MV-4-11 (cell line): ENCODE data around the gene SCARF2.
"Not testable (repeated sequence)": the region's sequence is repeated elsewhere in the genome, so short reads cannot be mapped to it uniquely, and the experiment has no call there.

Source experiments
- DNase-seq: peaks from one replicate; lab custom pipeline; 2025; lab: John Stamatoyannopoulos, UW

SCARF2 gene

DNA sequence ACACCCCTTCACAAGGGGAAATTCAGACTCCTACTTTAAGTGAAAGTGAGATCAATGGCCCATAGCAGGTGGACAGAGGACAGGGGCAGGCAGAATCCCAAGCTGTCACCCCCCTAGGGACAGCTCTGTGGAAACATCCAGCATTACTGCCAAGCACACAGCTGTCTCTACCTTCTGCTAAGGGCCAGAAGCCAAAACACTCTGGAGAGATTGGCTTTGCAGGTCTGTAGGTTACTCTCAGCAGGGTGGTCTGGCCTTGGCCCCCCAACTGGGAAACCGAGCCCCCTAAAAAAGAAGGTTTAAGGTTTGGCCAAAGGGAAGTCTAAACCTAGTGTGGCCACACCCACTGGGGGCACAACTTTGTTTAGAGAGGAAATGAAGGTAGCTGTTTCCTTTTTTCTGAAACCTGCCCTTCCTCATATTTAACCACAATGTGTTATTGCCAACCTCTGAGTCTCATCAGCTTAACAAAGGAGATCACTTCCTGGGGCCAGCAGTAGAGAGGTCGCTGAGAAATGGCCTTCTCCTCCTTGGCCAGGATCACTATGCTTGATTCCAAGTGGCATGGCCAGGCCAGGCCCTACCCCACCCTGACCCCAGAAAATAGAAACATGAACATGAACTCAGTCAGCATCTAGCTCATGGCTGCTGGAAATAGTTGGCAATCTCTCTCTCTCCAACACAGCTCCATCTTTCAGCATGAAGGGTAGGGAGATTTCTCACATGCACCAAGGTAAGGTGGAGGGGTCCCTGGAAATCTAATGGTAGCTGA is 25.9 kb upstream of the SCARF2 start:
- peak; percentile 85 for DNase-seq

DNA sequence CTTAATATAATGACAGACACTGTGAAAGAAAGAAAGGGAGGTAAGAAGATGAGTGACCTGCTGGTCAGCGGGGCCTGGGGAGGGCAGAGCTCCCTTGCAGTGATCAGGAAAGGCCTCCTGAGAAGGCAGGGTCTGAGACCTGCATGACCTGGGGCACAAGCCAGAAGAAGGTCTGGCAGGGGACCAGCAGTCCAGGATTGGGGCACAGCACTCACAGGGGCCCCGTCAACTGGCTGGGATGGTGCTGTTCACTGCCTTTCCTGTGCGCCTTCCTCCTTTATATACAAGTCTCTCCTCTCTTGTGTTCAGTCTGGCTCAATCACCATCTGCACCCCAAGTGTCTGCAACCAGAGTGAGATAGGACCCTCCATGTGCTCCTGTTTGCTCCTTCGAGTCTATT is 22.2 kb upstream of the SCARF2 start:
- DNase-seq = no peak

DNA sequence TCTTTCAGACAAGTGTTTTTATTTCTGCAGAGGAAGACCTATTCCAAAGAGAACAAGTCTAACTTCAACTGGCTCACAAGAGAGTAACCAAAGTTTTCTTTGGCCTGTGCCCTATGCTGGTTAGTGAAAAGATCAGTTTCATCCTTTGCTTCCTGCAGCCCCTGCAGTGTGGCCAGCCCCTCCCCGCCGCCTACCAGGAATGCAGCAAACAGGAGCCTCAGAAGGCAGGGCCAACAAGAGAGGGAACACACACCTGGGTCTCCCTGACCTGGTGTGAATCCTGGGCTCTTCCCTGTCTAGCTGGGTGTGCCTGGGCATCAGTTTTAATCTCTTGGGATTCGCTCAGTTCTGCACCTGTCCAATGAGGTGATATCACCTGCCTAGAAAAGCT is 21.5 kb upstream of the SCARF2 start:
- no peak for DNase-seq

DNA sequence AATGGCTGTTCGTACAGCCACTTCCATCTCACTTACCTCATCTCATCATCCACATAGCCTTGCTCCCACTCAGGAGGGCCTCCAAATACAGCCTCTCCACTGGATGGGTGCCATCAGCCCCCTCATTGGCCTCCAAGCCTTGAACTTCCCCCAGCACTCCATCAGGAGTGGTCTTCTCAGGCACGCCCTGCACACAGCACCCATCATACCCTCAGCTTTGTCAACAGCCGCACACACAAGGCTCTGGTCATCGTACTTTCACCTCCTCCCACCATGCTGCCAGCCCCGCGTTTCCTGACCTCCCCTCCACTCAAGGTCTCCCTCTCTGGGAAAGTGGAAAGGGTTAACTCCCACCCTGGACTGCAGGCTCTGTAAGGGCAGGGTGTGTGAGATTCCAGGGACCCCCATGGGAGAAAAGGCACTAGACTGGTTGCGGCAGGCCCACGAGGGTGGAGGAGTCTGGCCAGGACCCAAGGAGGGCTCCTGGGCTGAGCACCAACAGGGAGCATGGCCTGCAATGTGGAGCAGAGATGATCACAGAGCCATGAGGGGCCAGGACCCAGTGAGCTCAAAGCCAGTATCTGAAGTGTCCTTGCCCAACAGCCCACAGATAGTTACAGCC is 21.0 kb upstream of the SCARF2 start:
- no peak for DNase-seq

DNA sequence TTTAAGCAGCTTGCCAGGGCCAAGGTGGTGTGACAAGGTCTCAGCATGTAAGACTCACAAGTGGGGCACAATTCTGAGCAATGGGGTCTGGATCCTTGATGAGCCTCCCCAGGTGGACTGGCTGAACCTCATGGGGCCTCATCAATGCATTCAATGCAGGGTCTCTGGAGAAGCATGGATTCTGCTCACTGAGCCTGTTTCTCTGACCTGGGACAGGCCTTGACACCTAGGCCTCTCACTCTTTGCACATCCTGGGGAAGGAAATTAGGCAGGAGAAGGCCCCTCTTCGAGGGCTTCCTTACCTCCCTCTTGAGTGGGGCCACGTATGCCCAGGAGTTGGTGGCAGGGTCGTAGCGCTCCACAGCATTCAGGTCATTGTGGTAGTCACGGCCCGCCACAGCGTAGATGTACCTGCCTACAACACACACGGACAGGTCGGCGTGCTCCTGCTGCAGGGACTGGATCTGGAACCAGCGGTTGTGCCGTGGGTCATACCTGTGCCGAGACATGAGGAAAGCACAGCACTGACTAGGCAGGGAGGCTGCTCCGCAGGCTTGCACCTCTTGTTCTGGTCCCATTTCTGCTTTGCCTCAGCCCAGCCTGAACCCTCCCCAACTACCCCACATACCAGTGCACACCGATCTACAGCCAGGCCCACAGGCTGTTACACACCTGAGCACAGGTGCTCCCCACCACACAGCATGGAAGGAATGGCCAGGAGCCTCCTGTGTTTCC is 20.0 kb upstream of the SCARF2 start:
- DNase-seq = no peak

DNA sequence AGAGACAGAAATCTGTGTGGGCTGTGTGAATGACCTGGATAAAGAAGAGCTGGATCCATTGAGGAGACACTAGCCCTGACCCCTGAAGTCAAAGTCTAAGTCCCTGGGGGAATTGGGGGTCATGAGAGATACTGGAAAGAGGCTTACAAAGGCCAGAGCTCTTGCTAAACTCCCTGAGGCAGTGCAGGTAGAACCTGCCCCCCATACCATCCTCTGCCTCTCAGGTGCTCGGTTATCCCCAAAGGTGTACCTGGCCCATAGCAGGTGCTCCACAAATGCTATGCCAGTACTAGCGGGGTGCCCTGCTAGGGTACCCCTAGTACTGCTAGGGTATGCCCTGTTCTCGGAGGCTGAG is 19.1 kb upstream of the SCARF2 start:
- DNase-seq = no peak

DNA sequence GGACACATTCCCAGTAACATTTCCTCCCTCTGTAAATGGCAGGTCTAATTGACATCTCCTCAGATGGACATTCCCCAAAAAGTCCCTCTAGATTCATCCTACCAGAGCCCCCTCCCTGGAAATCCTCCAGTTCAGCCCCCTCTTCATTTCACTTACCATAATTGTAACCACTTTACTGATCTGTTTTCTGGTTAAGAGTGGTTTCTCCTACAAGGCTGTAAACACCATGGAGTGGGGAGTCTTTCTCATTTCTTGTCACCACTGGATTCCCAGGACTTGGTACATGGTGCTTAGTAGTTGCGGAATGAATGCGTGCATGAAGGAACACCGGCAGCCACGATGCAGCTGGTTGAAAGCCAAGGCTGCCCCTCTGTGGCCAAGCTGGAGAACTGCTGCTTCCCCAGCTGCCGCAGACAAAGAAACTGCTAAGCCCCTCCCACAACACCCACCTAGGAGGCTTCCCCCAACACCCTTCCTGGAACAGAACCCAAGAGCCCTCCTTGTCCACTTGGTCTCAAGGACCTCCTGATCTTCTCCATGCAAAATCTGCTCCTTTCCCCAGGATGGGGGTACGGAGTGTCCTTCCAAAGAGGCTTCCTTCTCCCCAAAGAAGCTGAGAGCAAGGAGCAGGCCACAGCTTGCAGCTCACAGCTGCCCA is 18.6 kb upstream of the SCARF2 start:
- peak; percentile 71 for DNase-seq

DNA sequence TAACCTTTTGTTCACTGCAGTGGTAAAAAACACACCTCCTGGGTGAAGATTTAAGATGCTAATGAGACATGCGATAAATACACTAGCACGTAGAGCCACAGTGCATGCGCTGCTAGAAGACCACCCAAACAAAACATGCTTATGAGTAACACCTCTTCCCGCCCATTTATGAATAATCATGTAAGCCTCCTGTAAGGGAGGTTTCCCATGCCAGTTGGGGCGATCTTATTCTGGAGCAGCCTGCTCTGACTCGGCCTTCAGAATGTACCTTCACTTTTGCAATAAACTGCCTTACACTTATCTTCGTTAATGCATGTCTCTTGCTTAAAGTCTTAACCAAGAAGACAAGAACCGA is 18.1 kb upstream of the SCARF2 start:
- no peak for DNase-seq

DNA sequence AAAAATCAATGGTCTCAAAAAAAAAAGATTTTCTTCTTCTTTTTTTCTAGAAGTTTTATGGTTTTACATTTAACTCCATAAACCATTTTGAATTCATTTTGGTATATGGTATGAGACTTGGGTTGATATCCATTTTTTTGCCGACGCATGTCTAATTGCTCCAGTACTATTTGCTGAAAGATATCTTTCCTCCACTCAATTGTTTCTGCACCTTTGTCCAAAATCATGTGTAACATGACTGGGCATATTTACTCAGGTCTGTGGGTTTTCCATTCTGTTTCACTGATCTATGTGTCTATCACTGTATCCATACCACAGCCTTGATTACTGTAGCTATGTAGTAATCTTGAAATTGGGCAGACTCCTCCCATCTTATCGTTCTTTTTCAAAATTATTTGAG is 15.6 kb upstream of the SCARF2 start:
- no peak for DNase-seq

DNA sequence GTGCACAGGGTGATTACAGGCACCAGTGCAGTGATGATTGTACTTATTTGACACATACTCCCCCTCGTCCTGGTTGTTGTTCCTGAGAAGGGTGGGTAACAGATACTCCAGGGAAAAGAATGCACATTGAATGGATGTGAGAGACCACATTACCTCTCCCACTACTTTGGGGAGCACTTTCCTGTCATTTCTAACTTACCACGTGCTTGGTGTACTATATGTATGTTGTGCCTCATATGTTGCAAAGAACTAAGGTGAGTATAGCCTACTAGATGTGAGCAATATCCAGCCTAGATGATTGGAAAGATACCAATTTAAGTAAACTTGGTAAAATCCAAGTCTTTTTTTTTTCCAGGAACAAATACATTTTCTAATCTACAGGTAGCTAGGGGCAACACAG is 14.3 kb upstream of the SCARF2 start:
- DNase-seq = no peak

DNA sequence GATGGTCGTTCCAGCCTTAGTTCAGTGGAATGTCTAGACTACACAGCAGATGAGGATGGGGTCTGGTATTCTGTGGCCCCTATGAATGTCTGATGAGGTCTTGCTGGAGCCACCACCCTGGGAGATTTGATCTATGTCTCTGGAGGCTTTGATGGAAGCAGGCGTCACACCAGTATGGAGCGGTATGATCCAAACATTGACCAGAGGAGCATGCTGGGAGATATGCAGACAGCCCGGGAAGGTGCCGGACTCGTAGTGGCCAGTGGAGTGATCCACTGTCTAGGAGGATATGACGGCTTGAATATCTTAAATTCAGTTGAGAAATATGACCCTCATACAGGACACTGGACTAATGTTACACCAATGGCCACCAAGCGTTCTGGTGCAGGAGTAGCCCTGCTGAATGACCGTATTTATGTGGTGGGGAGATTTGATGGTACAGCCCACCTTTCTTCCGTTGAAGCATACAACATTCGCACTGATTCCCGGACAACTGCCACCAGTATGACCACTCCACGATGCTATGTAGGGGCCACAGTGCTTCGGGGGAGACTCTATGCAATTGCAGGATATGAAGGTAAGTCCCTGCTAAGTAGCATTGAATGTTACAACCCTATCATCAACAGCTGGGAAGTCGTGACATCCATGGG is 13.6 kb upstream of the SCARF2 start:
- DNase-seq = not testable (repeated sequence)

DNA sequence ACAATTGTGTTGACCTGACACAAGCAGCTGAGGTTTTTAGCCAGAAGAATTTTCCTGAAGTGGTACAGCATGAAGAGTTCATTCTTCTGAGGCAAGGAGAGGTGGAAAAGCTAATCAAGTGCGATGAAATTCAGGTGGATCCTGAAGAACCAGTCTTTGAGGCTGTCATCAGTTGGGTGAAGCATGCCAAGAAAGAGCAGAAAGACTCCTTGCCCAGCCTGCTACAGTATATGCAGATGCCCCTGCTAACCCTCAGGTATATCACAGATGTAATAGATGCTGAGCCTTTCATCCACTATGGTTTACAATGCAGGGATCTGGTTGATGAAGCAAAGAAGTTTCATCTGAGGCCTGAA is 12.9 kb upstream of the SCARF2 start:
- DNase-seq = no peak

DNA sequence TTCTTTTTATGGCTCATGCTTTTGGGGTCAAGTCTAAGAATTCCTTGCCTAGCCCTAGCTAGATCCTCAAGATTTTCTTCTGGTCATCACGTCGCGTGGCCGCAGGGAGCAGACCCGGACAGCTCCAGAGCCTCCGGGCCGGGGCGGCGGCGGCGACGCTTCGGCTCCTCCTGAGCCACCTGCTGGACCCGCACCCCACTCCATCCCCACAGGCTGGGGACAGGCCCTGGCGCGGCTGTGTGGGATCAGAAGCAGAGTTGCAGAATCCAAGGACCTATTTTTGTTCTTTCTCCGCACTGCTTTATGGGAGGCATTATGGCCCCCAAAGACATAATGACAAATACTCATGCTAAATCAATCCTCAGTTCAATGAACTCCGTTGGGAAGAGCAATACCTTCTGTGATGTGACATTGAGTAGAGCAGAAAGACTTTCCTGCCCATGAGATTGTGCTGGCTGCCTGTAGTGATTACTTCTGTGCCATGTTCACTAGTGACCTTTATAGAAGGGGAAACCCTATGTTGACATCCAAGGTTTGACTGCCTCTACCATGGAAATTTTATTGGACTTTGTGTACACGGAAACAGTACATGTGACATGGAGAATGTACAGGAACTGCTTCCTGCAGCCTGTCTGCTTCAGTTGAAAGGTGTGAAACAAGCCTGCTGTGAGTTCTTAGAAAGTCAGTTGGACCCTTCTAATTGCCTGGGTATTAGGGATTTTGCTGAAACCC is 12.4 kb upstream of the SCARF2 start:
- DNase-seq = no peak

DNA sequence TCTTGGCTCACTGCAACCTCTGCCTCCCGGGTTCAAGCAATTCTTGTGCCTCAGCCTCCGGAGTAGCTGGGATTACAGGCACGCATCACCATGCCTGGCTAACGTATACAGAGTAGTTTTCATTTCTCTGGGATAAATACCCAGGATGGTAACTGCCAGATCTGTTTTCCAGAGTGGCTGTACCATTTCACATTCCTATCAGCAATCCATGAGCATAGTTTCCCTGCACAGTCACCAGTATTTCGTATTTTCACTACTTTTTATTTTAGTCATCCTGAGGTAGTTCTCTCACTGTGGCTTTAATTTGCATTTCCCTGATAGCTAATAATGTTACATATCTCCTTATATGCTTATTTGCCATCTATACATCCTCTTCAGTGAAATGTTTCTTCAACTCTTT is 11.0 kb upstream of the SCARF2 start:
- DNase-seq = no peak

DNA sequence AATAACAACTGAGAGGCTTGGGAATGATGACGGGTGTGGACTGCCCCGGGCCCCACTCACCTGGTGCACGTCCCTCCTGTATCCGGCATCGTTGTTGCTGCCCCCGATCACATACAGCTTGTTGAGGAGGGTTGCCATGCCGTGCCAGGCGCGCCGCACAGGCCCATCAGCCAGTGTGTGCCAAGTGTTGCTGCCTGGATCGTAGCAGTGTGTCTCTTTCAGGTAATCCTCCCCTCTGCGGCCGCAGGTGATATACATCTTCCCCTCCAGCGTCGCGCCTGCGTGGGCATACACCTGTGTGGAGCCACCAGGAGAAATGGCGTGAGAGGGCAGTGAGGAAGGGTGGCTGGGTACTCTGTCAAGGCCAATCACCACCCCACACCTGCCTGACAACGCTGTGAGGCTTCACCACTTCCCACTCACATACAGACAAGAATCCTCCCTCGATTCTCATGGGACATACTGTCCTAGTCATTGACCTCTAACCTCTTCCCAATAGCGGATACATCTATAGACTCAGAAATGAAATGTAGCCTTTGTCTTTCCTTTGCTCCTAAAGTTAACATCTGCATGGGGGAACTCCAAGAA is 8.9 kb upstream of the SCARF2 start:
- DNase-seq = no peak

DNA sequence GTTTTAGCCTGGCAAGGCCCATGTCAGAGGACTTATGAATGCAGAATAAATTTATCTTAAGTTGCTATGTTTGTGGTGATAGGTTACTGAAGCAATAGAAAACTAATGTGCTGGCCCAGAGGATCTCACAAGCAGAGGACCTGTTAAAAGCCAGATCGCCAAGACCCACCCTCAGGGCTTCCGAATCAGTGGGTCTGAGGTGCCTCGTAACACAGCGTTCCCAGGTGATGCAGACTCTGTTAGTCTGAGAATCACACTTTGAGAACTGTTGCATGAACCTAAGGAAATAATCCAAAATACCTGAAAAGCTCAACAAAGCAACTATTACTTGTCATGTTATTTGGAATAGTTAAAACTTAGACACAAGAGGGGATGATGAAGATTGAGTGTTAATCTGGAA is 6.7 kb upstream of the SCARF2 start:
- DNase-seq = no peak

DNA sequence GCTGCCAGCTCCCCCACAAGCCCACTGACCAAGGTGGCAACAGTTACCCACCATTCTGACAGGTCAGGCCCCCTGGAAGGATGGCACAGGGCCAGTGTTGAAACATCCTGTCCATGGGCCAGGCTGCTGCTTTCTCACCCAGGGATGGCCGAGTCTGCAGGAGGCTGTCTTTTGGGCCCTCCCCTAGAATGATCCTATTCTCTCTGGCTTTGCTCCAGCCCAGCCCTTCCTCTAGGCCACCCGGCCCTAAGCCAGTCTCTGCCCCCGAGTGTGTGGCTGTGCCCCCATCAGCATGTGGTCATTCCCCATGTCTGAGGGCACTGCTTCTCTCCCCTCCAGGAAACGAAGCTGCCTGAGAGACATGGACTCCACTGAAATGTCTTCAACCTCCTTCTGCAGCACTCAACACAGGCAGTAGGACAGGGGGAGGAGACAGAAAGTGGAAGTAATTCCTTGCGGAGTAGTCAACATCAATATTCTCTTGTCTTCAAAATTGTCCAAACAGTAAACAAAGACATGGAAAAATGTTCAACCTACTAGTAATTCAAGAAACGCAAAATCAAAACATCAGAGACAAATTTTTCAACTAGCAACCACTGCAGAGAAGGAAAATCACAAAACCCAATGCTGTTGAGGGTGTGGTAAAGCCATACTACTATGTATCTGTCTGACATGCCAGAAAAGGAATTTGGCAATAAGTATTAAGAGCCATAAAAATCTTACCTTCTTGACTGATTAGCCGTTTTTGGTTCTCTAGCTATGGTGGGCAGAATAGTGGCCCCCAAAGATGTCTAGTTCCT is 5.1 kb upstream of the SCARF2 start:
- DNase-seq = no peak

DNA sequence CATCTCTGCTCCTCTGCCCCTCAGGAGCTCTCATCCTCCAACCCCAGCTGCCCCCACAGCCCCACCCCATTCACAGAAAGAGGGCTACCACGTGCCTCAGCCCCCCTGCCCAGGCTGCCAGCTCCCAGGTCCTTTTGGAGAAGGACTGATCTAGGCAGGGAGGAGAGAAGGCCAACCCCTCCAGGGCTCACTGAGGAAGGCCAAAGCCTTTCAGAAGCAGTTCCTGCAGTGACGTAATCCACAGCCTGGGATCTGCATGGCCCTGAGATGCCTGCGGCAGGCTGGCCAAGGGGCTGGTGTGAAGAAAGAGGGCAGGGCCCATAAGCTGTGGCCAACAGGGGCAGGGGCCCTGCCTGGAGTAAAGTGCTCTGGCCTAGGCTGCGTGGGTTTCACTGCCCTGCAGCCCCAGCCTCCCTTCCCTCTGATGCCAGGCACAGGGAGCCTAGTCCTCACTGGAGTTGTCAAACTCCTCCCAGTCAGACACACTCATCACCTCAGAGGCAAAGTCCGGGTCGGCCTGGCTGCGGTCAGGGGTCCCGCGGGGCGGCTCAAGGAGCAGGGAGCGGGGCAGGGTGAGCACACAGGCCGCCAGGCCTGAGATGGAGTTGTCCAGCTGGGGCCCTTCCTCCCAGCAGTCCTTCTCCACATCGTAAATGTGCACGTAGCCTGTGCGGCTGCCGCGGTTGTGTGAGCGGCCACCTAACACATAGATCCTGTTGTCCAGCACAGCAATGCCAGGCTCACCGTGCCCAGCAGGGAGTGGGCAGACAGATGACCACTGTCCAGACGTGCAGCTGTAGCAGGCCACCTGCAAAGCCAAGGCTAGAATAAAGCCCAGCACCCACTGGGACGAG is 4.2 kb upstream of the SCARF2 start:
- DNase-seq = peak; percentile 38
